Nephron progenitor cell (in vitro differentiated cells): ENCODE measurements around the gene ALLC.

Source experiments
- DNase-seq: peaks from one replicate; pipeline ENCODE4 v3.0.0; 2021
- H3K27ac Mint-ChIP-seq: 2 replicates; pipeline ENCODE4 v1.8.0; 2021; ENCODE audit warnings: mild to moderate bottlenecking, moderate library complexity, mixed read lengths
- H3K27me3 Mint-ChIP-seq: 2 replicates; pipeline ENCODE4 v1.8.0; 2021; ENCODE audit warnings: mild to moderate bottlenecking, low read depth, mixed read lengths; ENCODE audit not compliant: poor library complexity
- H3K36me3 Mint-ChIP-seq: 2 replicates; pipeline ENCODE4 v1.8.0; 2021; ENCODE audit warnings: low read depth, mixed read lengths
- H3K4me1 Mint-ChIP-seq: 2 replicates; pipeline ENCODE4 v1.8.0; 2021; ENCODE audit warnings: mixed read lengths
- H3K4me3 Mint-ChIP-seq: 2 replicates; pipeline ENCODE4 v1.8.0; 2021; ENCODE audit warnings: mild to moderate bottlenecking, moderate library complexity, mixed read lengths
- H3K9me3 Mint-ChIP-seq: 2 replicates; pipeline ENCODE4 v1.8.0; 2021; ENCODE audit warnings: mild to moderate bottlenecking, moderate library complexity, mixed read lengths
- CTCF ChIP-seq: fragments of 200-600 bp; sonication (generic); IDR thresholded peaks from 2 replicates; pipeline ENCODE4 v1.5.0; 2021; ENCODE audit warnings: antibody characterized with exemption

The ALLC gene

GRCh38 chr2:3747032-3747654 lies 89.1 kb downstream of the ALLC start:
- Mint-ChIP-seq H3K4me1 (peaks cover 7% of the 10 kb centered on the region), H3K27ac (no peak overlapping the region), H3K27me3 (peaks cover 18% of the 10 kb centered on the region), H3K9me3 (peaks cover 5% of the 10 kb centered on the region), H3K4me3 (no peak overlapping the region), H3K36me3 (no peaks in the 10 kb centered on the region)
- TF ChIP-seq CTCF: no peak
- no peak for DNase-seq

GRCh38 chr2:3747826-3748225 lies 89.8 kb downstream of the ALLC start:
- Mint-ChIP-seq H3K36me3 (no peaks in the 10 kb centered on the region), H3K27ac (no peak overlapping the region), H3K4me1 (peaks cover 7% of the 10 kb centered on the region), H3K27me3 (peaks cover 17% of the 10 kb centered on the region), H3K9me3 (peaks cover 5% of the 10 kb centered on the region), H3K4me3 (no peak overlapping the region)
- DNase-seq: no peak
- no peak for TF ChIP-seq CTCF

- H3K4me1 Mint-ChIP-seq: peaks cover 11% of the 10 kb centered on the region
- H3K36me3 Mint-ChIP-seq: no peaks in the 10 kb centered on the region
- TF ChIP-seq CTCF: no peak
- DNase-seq: no peak
- H3K27me3 Mint-ChIP-seq: peaks cover 12% of the 10 kb centered on the region
- no peak overlapping the region for H3K4me3 Mint-ChIP-seq
- H3K27ac Mint-ChIP-seq: no peak overlapping the region
- H3K9me3 Mint-ChIP-seq: peaks cover 2% of the 10 kb centered on the region
Measured at GRCh38 chr2:3749201-3749600, 91.2 kb downstream of the ALLC start.

GRCh38 chr2:3751251-3751650 lies 93.3 kb downstream of the ALLC start:
- Mint-ChIP-seq H3K36me3 (no peaks in the 10 kb centered on the region), H3K4me1 (peaks cover 16% of the 10 kb centered on the region)
- DNase-seq: no peak

GRCh38 chr2:3751806-3752205 lies 93.8 kb downstream of the ALLC start:
- peak overlapping the region; percentile 6 for H3K27ac Mint-ChIP-seq
- DNase-seq: no peak
- H3K9me3 Mint-ChIP-seq: no peaks in the 10 kb centered on the region
- no peaks in the 10 kb centered on the region for H3K36me3 Mint-ChIP-seq
- H3K4me3 Mint-ChIP-seq: peak overlapping the region; percentile 8
- TF ChIP-seq CTCF: no peak
- peaks cover 16% of the 10 kb centered on the region for H3K4me1 Mint-ChIP-seq
- H3K27me3 Mint-ChIP-seq: peaks cover 13% of the 10 kb centered on the region

More at GRCh38 chr2:3751251-3751650, 93.3 kb downstream of the ALLC start:
- Mint-ChIP-seq H3K4me3 (no peak overlapping the region), H3K27ac (no peak overlapping the region), H3K9me3 (no peaks in the 10 kb centered on the region), H3K27me3 (peaks cover 17% of the 10 kb centered on the region)
- no peak for TF ChIP-seq CTCF
